H9 (cell line): Measurements from ENCODE around the gene LHFPL6. TPM values are rescaled to one million over a fixed set of nuclear protein-coding genes. Genes with fewer than 3 reads are reported as not detected.

ENCODE experiments used
- DNase-seq: peaks from one replicate; pipeline ENCODE4 v3.0.0-alpha.2; 2017
- H2AFZ ChIP-seq: one replicate; pipeline ENCODE4 v1.6.1; 2013; ENCODE audit warnings: mild to moderate bottlenecking, low read length, control low read depth, moderate library complexity
- H2AK5ac ChIP-seq: 2 replicates; pipeline ENCODE4 v1.6.1; 2013; ENCODE audit warnings: low read length, control low read depth, mixed read lengths; ENCODE audit not compliant: insufficient read length
- H2BK120ac ChIP-seq: one replicate; pipeline ENCODE4 v1.6.1; 2013; ENCODE audit warnings: low read depth, mild to moderate bottlenecking, low read length, control low read depth, inconsistent platforms; ENCODE audit not compliant: poor library complexity, severe bottlenecking
- H2BK12ac ChIP-seq: 2 replicates; pipeline ENCODE4 v1.6.1; 2013; ENCODE audit warnings: low read length, control low read depth, mixed read lengths, low read depth; ENCODE audit not compliant: insufficient read length
- H2BK15ac ChIP-seq: 2 replicates; pipeline ENCODE4 v1.6.1; 2013; ENCODE audit warnings: low read depth, low read length, control low read depth
- H2BK20ac ChIP-seq: one replicate; pipeline ENCODE4 v1.6.1; 2013; ENCODE audit warnings: low read depth, mild to moderate bottlenecking, low read length, control low read depth, inconsistent platforms; ENCODE audit not compliant: poor library complexity, severe bottlenecking
- H2BK5ac ChIP-seq: 2 replicates; pipeline ENCODE4 v1.6.1; 2013; ENCODE audit warnings: low read length, control low read depth, mixed read lengths; ENCODE audit not compliant: insufficient read length
- H3K14ac ChIP-seq: 2 replicates; pipeline ENCODE4 v1.6.1; 2013; ENCODE audit warnings: low read length, control low read depth; ENCODE audit not compliant: insufficient read depth
- H3K18ac ChIP-seq: 2 replicates; pipeline ENCODE4 v1.6.1; 2013; ENCODE audit warnings: low read depth, mild to moderate bottlenecking, mixed read lengths, low read length, control low read depth; ENCODE audit not compliant: insufficient read length
- H3K23ac ChIP-seq: 2 replicates; pipeline ENCODE4 v1.6.1; 2013; ENCODE audit warnings: low read length, control low read depth, mixed read lengths, low read depth; ENCODE audit not compliant: insufficient read length
- H3K23me2 ChIP-seq: 2 replicates; pipeline ENCODE4 v1.6.1; 2013; ENCODE audit warnings: low read depth, mild to moderate bottlenecking, mixed read lengths, low read length, control low read depth; ENCODE audit not compliant: insufficient read length, poor library complexity, severe bottlenecking
- H3K27ac ChIP-seq: 2 replicates; pipeline ENCODE4 v1.5.1; 2013; ENCODE audit warnings: low read length, control low read depth, mixed read lengths, low read depth; ENCODE audit not compliant: insufficient read length
- H3K27me3 ChIP-seq: 2 replicates; pipeline ENCODE4 v1.6.1; 2013; ENCODE audit warnings: low read length, control low read depth, inconsistent platforms; ENCODE audit not compliant: insufficient read depth
- H3K4ac ChIP-seq: 2 replicates; pipeline ENCODE4 v1.6.1; 2013; ENCODE audit warnings: low read depth, mild to moderate bottlenecking, control low read depth, inconsistent platforms, low read length, moderate library complexity
- H3K4me1 ChIP-seq: 2 replicates; pipeline ENCODE4 v1.6.1; 2013; ENCODE audit warnings: low read length, control low read depth, inconsistent platforms; ENCODE audit not compliant: insufficient read depth
- H3K4me2 ChIP-seq: 2 replicates; pipeline ENCODE4 v1.6.1; 2013; ENCODE audit warnings: low read length, control low read depth, mixed read lengths; ENCODE audit not compliant: insufficient read length, insufficient read depth
- H3K56ac ChIP-seq: 2 replicates; pipeline ENCODE4 v1.6.1; 2013; ENCODE audit warnings: low read depth, mild to moderate bottlenecking, mixed read lengths, low read length, control low read depth; ENCODE audit not compliant: insufficient read length
- H3K79me1 ChIP-seq: 2 replicates; pipeline ENCODE4 v1.6.1; 2013; ENCODE audit warnings: low read depth, mild to moderate bottlenecking, moderate library complexity, low read length, control low read depth, inconsistent platforms; ENCODE audit not compliant: insufficient read depth, poor library complexity, severe bottlenecking
- H3K79me2 ChIP-seq: 2 replicates; pipeline ENCODE4 v1.6.1; 2013; ENCODE audit warnings: low read length, control low read depth, inconsistent platforms; ENCODE audit not compliant: insufficient read depth
- H3K9ac ChIP-seq: 2 replicates; pipeline ENCODE4 v1.6.1; 2013; ENCODE audit warnings: low read length, control low read depth, mixed read lengths; ENCODE audit not compliant: insufficient read length; ENCODE audit errors: extremely low read depth
- H3K9me3 ChIP-seq: one replicate; pipeline ENCODE4 v1.6.1; 2013; ENCODE audit warnings: low read depth, low read length, inconsistent platforms; ENCODE audit not compliant: control insufficient read depth
- H3T11ph ChIP-seq: one replicate; pipeline ENCODE4 v1.6.1; 2013; ENCODE audit warnings: mild to moderate bottlenecking, low read length, control low read depth, inconsistent platforms
- H4K20me1 ChIP-seq: one replicate; pipeline ENCODE4 v1.6.1; 2013; ENCODE audit not compliant: control insufficient read depth, insufficient read length, insufficient read depth
- H4K5ac ChIP-seq: 2 replicates; pipeline ENCODE4 v1.6.1; 2013; ENCODE audit warnings: low read depth, mild to moderate bottlenecking, mixed read lengths, low read length, control low read depth; ENCODE audit not compliant: insufficient read length
- H4K8ac ChIP-seq: replicated peaks from 2 replicates; pipeline ENCODE4 v1.6.1; 2013; ENCODE audit warnings: low read length, control low read depth, mixed read lengths, low read depth; ENCODE audit not compliant: insufficient read length
- H4K91ac ChIP-seq: 2 replicates; pipeline ENCODE4 v1.6.1; 2013; ENCODE audit warnings: low read depth, mild to moderate bottlenecking, moderate library complexity, mixed read lengths, low read length, control low read depth; ENCODE audit not compliant: insufficient read length
- H3K27ac Mint-ChIP-seq, 3 experiments: 2 replicates in 2 of 3; 3 replicates in 1 of 3; pipeline ENCODE4 v1.8.0; 2020 to 2021; ENCODE audit warnings: mixed read lengths in 3 of 3, mild to moderate bottlenecking in 1 of 3, moderate library complexity in 1 of 3
- H3K27me3 Mint-ChIP-seq: 2 replicates; pipeline ENCODE4 v1.8.0; 2021; ENCODE audit warnings: low read depth, mild to moderate bottlenecking, moderate library complexity, mixed read lengths
- H3K36me3 Mint-ChIP-seq, 3 experiments: 2 replicates in 2 of 3; 3 replicates in 1 of 3; pipeline ENCODE4 v1.8.0; 2020 to 2021; ENCODE audit warnings: low read depth in 3 of 3, mixed read lengths in 3 of 3; ENCODE audit not compliant: insufficient read depth in 1 of 3
- H3K4me1 Mint-ChIP-seq, 2 experiments: 2 replicates each; pipeline ENCODE4 v1.8.0; 2020; ENCODE audit warnings: mixed read lengths in 2 of 2
- H3K4me3 Mint-ChIP-seq, 2 experiments: 2 replicates in 1 of 2; 3 replicates in 1 of 2; pipeline ENCODE4 v1.8.0; 2020 to 2021; ENCODE audit warnings: mild to moderate bottlenecking in 2 of 2, mixed read lengths in 2 of 2, moderate library complexity in 1 of 2
- H3K9me3 Mint-ChIP-seq, 2 experiments: 2 replicates in 1 of 2; 3 replicates in 1 of 2; pipeline ENCODE4 v1.8.0; 2020; ENCODE audit warnings: mild to moderate bottlenecking in 2 of 2, mixed read lengths in 2 of 2, moderate library complexity in 1 of 2
- CTCF ChIP-seq: fragments of 200-600 bp; sonication (generic); conservative IDR thresholded peaks from 3 replicates; pipeline ENCODE4 v1.8.0; 2021; ENCODE audit warnings: antibody characterized with exemption, mild to moderate bottlenecking
- WGBS: extraction: QIAGEN DNeasy Blood & Tissue Kit; methylation state at CpG from one replicate; pipeline ENCODE4 v1.1.7; 2013; ENCODE audit warnings: missing lambda C conversion rate, low lambda C conversion rate, mixed read lengths; ENCODE audit not compliant: insufficient read length; ENCODE audit errors: extremely low coverage; 5-methylcytosine and 5-hydroxymethylcytosine counted together
- total RNA-seq: library from RNA; stranded (reverse); gene quantifications from 2 replicates; pipeline ENCODE4 v1.2.1, GENCODE V29; 2021

Gene LHFPL6
- total RNA-seq, 1 experiment from 2014 or later: 3.5 TPM

DNA sequence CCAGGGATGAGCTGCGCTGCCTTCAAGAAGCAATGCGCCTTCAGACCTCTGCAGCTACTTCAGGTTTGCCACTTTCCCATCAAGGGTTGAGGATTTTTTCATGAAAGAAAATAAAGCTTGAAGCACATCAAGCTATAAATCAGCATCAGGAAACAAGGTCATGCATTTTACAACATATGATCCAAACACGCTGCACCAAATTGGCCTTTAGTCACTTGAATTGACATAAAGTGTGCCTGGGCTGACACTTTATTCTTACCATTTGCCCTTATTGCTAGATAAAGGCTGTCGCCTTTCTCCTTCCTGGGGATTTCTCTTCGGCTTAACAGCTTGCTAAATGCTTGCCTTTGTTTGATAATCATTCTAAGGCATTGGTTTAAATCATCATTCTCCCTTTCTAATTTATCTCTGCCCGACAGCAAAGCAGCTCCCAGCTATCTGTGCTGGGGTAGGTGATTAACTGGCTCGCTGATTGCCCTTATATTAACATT, 87.7 kb downstream of the LHFPL6 start:
- Histone ChIP-seq H3K23me2 (no peaks in the 10 kb centered on the region), H3K4me2 (no peak overlapping the region)
- no CpG with 5 or more reads among the region's 7 CpGs for WGBS

More for the DNA sequence above, 87.7 kb downstream of the LHFPL6 start:
- H3K9me3 ChIP-seq: no peaks in the 10 kb centered on the region
- H2AFZ ChIP-seq: no peak overlapping the region
- no peak overlapping the region for H3T11ph ChIP-seq
- no peak overlapping the region for H2BK15ac ChIP-seq
- no peak overlapping the region for H3K18ac ChIP-seq
- Mint-ChIP-seq H3K27ac (no peak overlapping the region), H3K9me3 (no peaks in the 10 kb centered on the region; a peak in 1 of 5 replicates), H3K4me1 (peaks cover 17 to 29% of the 10 kb centered on the region in 2 experiments), H3K27me3 (peaks cover 2% of the 10 kb centered on the region; the same call in 1 of the 2 replicates), H3K36me3 (no peaks in the 10 kb centered on the region), H3K4me3 (no peak overlapping the region)
- no peak for DNase-seq
- H3K4me1 ChIP-seq: no peaks in the 10 kb centered on the region; the same call in 1 of the 2 replicates
- no peak for TF ChIP-seq CTCF
- H2BK5ac ChIP-seq: no peak overlapping the region
- H3K23ac ChIP-seq: no peak overlapping the region
- H3K14ac ChIP-seq: no peak overlapping the region
- no peak overlapping the region for H2BK20ac ChIP-seq
- H4K5ac ChIP-seq: no peak overlapping the region
- H4K20me1 ChIP-seq: no peaks in the 10 kb centered on the region
- no peaks in the 10 kb centered on the region for H3K27me3 ChIP-seq
- H3K9ac ChIP-seq: no peak overlapping the region
- H2BK120ac ChIP-seq: no peak overlapping the region
- no peak overlapping the region for H2AK5ac ChIP-seq
- H3K27ac ChIP-seq: no peak overlapping the region
- no peak overlapping the region for H3K4ac ChIP-seq
- no peaks in the 10 kb centered on the region for H3K79me2 ChIP-seq
- H4K8ac ChIP-seq: no peak overlapping the region
- no peak overlapping the region for H4K91ac ChIP-seq
- no peak overlapping the region for H2BK12ac ChIP-seq
- no peaks in the 10 kb centered on the region for H3K79me1 ChIP-seq
- no peak overlapping the region for H3K56ac ChIP-seq
